GM19238 (cell line): ENCODE measurements around the gene CAVIN3.
A peak's percentile ranks its signal among the peaks of the same experiment; 100 is the strongest.
"Not testable (repeated sequence)": the region's sequence is repeated elsewhere in the genome, so short reads cannot be mapped to it uniquely, and the experiment has no call there.

Experiments used
- DNase-seq: peaks from one replicate; pipeline ENCODE4 v3.0.0; 2011; ENCODE audit warnings: low spot score; ENCODE audit not compliant: insufficient read length

CAVIN3 gene

DNA sequence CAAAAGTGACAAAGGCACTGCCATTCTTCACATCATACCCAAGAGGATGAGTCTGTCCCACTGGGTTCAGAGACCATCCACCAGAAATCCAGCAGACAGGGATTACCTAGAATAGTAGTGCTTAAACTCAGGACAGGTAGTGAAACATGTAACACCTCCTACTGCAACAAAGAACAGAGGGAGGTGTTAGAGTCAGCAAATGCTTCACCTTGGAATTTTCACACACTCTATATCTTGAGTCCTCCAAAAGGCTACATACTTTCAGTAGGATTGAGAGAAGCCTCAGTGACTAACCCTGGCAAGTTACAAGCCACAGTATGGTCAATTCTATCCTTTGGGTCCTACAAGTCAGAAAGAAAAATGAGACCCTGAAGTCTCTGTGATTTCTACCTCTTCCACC, 6.0 kb upstream of the CAVIN3 start:
- no peak for DNase-seq

DNA sequence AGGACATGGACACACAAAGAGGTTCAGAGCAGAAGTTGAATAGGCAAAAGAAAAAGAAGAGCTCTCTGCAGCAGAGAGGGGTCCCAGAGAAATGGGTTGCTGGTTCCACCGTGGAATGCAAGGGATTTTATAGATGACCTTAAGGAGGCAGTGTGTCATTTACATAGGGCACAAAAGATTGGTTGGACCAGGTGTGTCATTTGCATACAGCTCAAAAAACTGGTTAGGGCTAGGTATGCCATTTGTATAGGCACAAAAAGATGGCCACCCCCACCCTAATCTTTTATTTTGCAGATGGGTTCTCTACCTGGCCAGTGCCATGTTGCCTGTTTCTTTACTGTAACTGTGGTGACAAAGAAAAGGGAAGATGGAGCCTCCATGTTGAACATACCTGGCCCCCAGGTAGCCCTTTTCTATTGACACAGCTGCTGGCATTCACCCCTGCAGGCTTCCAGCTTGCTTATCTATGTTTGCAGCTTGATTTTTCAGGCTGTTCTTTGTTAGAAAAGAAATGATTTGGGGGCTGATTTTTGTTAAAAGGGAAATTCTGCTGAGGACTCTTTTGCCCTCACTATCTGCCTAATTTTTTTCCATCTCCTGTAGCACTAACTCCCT, 3.1 kb upstream of the CAVIN3 start:
- no peak for DNase-seq

DNA sequence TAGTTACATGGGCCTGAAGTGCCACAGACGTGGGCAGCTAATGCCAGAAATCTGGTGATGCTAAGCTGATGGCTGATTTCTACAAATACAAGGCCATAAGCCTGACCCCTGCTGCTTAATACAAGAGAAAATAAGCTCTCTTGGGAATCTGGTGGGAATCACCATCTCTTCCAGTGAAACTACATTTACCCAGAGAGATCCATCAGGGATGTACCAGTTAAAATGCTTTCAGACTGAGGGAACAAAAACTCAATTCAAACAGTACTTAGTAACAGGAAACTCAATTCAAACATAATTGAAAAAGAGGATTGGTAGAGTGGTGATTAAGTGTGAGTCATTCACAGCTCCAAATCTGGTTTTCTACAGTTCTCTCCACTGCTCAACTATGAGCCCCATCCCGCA, 1.7 kb upstream of the CAVIN3 start:
- no peak for DNase-seq

DNA sequence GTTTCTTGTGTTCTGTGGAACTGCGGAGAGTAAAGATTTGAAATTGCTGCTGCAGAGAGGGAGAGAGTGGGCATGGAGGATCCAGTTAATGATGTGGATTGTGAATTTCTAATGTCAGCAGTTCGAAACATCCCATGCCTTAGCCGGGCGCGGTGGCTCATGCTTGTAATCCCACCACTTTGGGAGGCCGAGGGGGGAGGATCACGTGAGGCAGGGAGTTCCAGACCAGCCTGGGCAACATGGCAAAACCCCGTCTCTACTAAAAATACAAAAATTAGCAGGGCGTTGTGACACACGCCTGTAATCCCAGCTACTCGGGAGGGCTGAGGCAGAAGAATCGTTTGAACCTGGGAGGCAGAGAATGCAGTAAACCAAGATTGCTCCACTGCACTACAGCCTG, 1.1 kb upstream of the CAVIN3 start:
- DNase-seq, result no peak

DNA sequence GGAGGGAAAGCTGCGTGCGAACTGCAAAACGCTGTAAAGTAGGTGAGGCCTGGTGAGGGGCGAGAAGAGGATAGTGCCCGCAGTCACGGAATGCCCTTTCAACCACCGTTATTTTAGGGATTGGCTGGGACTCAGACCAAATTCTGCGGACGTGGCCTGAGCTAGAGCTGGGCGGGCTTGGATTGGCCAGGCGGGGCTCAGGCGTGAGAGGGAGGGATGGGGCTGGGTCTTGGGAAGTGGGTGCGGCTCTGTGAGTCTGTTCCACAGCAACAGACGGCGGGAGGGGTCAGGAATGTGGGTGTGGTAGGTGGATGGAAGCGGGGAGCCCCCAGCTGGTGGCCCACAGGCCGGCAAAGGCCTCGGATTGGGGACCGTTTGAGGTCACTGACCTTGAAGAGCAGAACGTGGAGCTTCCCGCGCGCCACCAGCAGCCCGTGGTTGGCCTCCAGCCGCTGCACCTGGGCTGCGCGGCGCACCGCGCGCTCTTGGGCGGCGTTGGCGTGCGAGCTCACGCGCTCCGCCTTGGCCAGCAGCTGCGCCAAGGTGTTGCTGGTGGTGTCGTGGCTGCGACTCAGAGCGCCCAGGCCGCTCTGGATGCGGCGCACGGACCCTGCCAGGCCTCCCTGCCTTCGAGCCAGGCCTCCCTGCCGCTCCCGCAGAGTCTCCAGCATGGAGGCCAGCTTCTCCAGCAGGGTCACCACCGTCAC, 444 bp downstream of the CAVIN3 start:
- DNase-seq, result no peak

DNA sequence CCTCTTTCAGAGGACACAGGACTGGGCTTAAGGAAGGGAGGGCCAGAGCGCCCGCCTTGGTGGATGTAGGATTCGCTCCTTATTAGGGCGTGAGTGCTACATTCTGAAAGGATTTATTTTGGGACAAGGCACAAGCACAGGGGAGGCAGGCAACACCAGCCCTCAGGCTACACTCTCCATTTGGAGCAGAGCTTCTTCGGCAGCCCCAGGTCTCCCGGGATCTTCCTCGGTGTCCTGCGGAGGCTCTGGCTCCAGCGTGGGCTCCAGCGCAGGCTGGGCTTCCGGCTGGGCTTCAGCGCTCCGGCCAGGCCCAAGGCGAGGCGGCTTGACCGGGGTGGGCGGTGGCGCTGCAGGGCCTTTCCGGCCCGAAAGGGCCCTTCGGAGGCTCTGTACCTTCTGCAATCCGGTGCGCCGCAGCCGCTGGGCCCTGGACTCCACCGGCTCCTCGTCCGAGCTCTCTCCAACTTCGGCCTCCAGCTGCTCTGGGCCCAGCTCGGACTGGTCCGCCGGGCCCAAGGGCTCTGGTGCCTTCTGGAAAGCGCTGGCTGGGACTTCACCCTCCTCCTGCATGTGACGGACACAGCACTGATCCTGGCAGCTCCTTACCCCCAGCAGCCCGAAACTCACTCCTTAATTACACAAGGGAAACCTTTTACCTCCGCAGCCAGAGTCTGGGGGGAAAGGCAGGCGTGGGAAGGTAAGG, 1.1 kb downstream of the CAVIN3 start:
- DNase-seq, result no peak

DNA sequence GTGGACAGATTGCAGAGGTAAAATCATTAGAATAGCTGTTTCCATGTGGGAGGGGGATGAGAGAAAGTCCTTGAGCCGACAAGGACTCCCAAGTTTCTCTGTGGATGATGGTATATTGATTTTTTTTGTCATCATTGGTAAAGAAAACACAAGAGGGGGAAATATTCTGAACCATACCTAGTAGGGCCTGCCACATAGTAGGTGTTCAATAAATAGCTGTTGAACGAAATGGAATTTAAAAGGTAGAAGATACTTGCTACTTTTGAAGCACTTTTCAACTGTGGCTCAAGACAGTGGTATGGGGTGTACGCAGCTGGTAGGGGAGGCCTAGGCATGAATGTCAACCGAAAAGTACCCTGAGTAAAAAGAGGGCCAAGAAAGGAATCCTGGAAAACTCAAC, 2.1 kb downstream of the CAVIN3 start:
- DNase-seq, result no peak

DNA sequence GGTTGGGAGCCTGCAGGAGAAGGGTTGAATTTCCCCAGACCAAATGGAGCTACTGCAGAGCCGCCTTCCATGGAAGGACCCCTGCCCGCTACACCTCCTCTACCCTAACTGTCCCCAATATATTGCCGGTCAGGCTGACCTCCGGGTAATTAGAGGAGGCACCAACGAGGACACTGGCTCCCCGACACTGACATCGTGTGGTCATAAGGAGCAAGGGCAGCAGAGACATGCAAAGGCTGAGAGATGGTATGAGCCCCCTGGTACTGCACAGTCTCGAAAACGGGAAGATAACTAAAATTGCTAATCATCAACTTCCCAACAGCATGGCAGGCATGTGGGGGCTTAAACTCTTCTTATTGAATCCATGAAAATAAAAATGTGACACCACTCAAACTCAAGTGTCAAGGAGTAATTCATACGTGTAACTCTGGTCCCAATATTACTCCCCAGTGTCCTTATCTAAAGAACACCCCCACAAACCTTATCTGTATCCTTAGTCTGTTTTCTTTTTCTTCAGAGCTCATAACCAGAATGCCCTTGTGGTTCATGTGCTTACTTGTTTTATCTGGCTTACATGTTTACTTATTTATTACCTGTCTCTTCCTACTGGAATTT, 4.4 kb downstream of the CAVIN3 start:
- DNase-seq, result peak; percentile 60

DNA sequence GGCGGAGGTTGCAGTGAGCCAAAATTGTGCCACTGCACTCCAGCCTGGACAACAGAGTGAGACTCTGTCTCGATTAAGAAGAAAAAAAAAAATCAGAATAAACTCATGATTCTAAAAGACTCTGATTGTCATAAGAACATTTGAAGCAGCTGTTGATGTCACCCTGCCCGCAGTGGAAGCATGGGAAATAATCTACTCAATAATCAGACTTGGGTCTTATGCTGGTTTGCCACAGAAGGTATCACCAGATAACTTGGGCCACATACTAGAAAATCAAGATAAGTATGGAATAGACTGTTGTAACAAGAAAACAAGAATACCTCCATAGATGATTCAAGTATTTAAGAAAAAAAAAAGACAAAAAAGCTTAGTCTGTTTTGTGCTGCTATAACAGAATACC, 8.2 kb downstream of the CAVIN3 start:
- DNase-seq, result no peak

DNA sequence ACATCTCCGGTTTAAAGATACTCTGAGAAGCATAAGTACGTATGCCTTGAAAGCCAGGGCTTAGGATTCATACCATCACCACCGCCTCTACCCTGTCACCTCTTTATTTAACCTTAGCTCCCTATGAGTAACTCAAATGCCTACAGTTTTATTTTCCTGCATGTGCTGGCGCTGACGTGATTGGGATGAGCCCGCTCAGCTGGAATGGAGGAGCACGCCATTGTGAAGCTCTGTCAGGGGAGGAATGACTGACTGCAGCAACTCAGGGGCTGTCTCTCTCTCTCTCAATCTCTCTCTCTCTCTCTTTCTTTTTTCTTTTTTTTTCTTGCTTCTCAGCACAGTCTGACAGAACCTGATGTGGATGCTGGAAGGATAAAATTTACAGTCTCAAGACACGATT, 12.4 kb downstream of the CAVIN3 start:
- DNase-seq, result no peak

DNA sequence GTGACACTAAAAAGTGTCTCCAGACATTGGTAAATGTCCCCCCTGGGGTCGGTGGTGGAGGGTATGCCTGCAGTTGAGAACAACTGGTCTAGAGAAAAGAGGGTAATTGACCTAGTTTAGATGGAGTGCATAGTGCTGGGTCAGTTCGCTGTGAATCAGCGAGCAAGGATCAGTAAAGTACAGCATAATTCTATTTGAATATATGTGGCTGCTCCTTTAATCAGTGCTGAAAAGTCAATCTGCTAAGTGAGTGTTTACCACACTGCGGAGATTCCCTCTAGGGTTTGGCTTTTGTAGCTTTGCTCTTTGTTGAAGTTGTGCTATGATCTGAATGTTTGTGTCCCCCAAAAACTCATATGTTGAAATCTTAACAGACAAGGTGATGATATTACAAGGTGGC, 15.0 kb downstream of the CAVIN3 start:
- no peak for DNase-seq

DNA sequence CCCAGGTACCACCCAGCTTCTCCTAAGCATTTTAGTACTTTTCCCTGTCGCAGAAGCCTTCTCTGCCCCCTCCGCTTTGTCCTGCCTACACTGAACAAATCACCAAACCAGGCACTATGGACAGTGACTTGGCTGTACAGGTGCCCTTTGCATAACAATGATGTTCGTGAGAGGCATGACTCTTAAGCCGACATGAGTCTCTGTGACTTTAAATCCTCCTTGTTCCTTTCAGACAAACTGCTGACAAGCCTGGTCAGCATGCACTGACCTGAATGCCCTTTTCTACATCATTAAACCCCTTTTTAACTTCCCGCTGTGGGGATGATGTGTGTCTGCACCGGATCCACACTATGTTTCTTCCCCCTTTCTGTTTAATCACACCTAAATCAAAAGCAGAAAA, 16.6 kb downstream of the CAVIN3 start:
- DNase-seq, result no peak

DNA sequence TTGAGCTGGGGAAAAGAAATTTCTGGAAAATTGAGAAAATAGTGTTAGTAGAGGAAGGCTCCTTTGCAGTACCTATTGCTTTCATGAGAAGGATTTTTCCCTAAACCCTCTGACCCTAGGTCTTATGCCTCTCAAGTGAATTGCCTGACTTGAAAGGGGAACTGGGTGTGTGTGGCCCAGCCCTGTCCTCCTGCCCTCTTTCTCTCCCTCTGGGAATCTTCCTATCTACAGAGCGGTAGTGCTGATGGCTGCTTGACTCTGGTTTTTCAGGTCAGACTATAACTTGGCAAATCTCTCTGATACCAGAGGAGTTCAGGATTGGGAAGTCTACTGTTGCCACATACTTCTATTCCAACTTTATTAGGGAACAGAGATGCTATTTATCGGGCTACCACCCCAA, 19.2 kb downstream of the CAVIN3 start:
- no peak for DNase-seq

DNA sequence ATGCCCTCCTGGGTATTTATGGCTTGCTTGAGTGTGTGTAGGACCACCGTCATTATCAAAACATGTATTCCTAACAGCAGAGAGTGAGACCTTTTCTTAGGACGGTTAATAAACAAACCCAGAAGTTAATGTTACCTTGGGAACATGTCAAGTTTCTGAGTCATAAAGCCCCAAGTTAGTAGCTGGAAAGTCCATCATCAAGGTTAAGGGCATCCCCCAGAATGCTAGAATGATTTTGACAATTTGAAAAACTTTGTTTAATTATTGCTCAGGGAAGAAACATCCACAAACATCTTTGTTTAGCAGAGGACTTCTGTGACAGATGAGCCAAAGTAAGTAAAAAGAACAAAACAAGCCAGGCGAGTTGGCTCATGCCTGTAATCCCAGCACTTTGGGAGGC, 20.0 kb downstream of the CAVIN3 start:
- DNase-seq, result no peak

DNA sequence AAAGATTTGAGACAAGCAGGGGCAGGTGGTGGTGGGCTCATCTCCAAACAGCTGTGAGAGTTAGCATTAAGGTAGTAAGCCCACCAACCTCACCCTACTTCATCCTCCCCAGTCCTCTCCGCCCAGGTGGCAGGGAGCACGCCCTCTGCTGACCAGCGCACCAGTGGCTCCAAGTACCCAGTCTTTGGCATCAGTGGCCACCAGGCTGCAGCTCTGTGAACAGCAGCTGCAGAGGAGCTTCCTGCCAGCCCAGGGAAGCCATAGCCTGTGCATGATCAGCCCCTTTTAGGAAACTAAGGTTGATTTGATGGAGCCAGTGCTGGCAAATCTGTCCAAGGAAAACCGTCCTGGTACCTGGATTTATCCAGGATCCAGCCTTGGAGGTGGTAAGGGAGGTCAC, 21.7 kb downstream of the CAVIN3 start:
- no peak for DNase-seq

DNA sequence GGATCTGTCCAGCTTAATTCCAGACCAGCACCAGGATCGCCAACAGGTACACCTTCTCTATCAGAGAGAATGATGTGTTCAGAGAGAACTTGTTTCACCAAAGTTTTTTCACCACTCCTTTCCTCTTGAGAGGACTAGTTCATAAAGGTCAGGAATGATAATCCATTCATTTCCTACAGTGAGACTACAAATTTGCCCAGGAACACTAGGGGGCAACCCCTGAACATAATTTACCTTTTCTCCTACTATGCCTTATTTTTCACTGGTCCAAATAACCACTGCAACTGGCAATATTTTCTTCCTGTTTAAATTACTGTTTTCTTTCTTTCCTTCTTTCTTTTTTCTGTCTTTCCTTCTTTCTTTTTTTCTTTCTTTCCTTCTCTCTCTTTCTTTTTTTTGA, 22.5 kb downstream of the CAVIN3 start:
- no peak for DNase-seq

DNA sequence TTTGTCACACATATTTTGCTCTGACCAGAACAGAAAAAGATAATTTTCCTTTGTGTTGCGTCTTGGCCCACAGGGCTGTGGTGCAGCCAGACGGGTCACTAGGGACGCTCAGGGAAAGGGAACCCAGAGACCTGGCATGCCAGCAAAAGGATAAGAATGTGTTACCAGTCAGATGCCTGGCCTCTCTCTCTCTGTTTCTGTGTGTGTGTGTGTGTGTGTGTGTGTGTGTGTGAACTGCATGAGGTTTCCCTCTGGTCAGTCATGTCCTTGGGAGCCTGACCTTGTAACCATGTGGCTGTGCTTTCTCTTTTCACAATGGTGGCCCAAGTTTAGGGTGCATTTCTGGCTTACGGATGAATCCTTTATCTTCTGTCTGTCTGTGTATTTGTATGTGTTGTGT, 35.3 kb downstream of the CAVIN3 start:
- no peak for DNase-seq

DNA sequence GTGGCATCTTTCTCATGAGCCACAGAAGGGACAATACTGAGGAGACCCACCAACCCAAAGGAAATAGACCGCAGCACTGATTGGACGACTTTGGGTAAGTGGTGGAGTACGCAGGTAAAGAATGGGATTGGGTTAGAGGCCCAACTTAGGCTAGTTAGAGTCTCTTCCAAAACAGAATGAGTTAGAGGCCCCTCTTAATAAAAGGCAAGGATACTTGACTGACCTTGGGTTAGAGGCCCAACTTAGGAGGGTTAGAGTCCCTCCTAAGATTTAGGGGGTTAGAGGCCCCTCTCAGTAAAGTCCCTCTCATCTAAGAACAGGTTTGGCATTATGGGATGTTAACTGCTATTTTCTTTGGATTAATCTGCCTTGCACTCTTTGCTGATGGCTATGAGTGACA, 36.1 kb downstream of the CAVIN3 start:
- no peak for DNase-seq

DNA sequence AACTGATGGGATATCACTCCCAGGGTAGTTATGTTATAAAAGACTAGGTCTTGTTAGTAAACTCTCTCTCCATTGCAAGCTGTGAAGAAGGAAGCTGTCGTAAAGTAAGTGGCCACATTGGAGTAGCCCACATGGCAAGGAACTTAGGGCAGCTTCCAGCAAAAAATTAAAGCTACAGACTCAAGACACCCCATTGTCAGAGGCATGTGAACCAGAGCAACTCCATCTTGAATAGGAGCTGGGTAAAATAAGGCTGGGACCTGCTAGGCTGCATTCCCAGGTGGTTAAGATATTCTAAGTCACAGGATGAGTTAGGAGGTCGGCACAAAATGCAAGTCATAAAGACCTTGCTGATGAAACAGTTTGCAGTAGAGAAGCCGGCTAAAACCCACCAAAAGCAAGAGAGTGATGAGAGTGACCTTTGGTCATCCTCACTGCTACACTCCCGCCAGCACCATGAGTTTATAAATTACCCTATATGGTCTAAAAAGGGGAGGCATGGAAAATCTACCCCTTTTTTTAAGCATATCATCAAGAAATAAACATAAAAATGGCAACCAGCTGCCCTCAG, 36.8 kb downstream of the CAVIN3 start:
- DNase-seq, result no peak

DNA sequence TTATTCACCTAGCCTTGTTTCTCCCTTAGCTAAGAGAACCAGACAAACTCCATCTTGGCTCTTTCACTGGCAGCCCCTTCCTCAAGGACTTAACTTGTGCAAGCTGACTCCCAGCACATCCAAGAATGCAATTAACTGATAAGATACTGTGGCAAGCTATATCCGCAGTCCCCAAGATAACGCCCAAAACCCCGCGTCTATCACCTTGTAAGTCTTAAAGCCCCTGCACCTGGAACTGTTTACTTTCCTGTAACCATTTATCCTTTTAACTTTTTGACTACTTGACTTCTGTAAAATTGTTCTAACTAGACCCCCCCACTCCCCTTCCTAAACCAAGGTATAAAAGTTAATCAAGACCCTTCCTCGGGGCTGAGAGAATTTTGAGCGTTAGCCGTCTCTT, 39.5 kb downstream of the CAVIN3 start:
- DNase-seq, result not testable (repeated sequence)

DNA sequence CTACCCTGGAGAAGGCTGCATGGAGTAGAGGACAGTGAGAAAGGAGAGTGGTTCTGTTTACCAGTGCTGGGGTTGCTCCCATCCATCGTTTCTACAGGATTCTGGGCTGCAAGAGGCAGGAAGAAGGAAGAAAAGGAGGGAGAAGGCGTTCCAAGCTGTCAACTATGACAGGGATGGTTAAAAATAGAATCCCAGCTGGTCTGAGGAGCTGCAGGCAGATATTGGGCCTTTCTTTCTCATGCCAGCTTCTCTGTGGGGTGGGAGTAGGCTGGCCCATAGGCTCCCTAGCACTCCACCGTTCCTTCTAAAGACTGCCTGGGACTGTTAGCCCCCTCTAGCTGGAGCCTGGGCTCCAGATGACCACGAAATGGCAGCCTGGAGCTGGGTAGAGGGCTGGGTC, 47.1 kb downstream of the CAVIN3 start:
- no peak for DNase-seq

DNA sequence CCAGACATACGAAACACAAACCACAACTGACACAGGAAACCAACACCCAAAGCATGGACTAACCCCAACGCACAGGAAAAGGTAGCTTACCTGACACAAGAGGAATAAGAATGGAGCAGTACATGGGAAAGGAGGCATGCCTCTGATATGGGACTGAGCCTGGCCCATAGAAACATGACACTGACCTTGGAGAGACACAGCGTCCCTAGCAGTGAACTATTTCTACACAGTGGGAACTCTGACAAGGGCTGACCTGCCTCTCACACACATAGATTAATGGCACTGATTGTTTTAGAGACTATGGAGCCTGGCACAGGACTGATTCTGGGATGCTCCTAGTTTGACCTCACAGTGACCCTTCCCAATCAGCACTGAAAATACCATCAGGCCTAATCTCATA, 48.7 kb downstream of the CAVIN3 start:
- DNase-seq, result no peak
